ENCODE results near the gene MTR.
"Not testable (repeated sequence)": the region's sequence is repeated elsewhere in the genome, so short reads cannot be mapped to it uniquely, and the experiment has no call there.

Gene MTR

DNA sequence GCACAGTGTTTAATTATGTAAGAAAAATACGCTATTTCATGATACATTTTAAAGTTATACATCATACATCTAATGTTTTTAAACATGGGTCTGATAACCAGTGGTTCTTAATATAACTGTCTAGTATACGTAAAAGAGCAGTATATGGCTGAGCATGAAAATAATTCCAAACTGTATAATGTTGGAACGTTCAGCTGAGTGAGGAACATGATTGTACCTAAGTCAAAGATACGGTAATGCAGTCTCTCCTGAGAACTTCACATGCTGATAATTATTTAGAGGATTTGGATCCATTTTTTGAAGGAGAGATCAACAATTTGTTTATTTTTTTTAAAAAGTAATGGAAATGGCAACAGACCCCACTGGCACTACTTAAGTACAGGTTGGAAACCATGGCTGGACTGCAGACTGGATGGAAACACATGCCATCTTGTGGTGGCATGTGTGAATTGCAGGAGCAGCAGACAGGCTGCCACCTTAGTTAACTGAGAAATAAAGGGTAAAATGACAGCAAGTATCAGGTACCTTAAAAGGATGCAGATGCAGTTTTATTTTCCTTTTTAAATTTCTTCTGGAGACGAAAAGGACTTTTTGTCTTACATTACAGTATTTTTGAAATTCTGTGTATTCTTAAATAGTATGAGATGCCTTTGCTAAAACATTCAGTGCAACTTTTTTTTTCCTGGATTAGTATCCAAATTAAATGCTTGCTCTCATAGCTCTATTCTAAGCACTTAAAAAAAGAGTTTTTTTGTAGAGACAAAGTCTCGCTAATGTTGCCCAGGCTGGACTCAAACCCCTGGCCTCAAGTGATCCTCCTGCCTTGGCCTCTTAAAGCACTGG lies 73.8 kb downstream of the MTR start:
- DNase-seq = no peak

DNA sequence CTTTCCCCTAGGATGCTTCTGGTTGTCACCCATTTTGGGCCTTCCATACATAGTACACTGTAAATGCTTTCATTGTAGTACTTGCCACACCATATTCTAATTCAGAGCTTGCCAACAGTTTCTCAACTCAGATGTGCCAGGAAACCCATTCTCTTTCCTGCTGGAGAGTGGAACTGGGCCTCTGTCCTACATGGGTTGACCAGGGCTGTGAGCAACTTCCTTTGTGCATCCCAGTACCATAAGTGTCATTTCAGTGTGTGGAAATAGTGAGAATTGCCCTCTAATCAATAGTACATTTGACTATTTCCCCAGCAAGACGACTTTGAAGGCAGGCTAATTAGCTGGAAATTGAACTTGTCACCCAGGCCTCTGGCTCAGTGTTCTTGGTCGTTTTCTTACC lies 74.8 kb downstream of the MTR start:
- DNase-seq = no peak

DNA sequence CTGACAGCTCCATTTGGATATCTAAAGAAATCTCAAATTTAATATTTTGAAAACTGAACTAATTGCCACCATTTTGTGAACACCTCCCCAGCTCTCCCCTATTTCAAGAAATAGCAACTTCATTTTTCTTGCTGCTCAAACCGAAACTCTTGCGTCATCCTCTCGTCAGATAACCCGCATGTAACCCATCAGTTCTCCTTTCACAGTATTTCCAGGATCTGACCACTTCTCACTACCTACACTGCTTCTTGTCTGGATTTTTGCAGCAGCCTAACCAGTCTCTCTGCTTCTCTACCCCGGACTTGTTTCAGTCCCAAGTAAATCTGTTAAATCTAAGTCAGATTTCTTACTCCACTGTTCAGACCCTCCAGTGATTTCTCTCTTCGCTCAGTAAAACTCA lies 75.6 kb downstream of the MTR start:
- no peak for DNase-seq

DNA sequence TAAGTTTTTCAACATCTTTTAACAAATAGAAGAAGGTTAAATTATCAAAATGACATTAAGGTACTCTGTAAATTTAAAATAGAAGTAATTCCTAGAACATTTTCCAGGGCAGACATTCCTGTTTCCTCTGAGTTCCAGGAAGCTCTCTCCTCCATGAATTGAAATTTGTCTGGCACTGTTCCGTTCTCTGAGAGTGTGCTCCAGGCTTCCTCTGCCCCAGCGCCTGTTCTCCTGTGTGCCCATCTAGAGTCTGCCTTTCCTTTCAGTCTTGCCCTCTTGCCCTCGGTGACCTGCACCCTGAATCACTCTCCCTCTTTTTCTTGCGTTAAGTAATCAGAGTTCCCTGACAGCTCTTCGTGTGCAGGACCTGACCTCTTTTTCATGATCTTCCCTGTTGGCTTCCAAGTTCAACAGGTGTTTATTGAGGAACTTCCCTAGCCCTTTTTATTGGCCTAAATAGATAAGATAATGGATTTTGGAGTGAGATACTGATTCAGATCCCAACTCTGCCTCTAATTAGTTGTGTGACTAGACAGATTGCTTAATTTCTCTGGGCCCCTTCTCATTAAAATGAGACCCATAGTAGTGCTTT lies 77.1 kb downstream of the MTR start:
- DNase-seq = no peak

DNA sequence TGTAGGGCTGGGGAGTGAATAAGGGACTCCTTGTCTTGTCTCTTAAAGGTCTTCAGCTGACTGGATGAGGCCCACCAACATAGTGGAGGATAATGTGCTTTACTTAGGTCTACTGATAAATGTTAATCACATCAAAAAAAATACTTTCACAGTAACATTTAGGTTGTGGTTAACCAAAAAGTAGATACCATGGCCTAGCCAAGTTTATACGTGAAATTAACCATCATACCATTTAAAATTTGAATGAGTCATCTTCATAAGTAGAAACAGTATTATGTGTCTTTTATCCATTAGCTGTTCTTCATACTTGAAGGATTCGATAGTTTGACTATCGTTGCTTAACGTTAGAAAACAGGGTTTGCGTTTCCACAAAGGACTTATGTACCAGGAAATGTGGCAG lies 80.9 kb downstream of the MTR start:
- no peak for DNase-seq

DNA sequence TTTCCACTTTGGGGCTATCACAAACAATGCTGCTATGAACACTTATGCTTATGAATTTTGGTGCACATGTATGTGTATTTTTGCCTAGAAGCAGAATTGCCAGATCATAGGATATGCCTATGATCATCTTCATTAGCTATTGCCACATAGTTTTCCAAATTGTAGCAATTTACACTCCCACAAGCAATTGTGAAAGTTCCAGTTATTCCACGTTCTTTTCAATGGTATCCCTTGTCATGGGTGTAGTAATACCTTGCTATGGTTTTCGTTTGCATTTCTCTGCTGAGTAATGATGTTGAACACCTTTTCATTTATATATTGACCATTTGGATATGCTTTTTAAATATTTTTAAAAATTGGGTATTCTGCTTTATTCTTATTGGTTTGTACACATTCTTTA lies 82.6 kb downstream of the MTR start:
- DNase-seq = no peak

DNA sequence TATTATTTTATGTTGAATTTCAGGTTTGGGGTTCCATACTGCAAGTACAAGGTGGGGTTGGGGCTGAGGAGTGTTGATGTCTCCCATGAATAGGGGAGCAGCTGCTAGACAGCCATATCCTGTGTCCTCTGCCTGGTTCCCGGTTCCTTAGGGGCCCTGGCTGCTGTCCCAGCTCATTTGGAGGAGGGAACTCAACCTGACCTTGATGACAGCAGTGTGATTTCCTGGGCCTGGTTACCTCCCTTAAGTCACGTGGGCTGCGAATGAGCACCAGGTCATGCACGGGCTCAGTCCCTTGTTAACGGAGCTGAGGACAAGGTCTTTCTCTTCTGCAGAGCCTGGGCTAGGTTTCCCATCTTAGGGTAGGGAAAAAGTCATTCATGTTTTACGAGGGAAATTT lies 85.1 kb downstream of the MTR start:
- no peak for DNase-seq

DNA sequence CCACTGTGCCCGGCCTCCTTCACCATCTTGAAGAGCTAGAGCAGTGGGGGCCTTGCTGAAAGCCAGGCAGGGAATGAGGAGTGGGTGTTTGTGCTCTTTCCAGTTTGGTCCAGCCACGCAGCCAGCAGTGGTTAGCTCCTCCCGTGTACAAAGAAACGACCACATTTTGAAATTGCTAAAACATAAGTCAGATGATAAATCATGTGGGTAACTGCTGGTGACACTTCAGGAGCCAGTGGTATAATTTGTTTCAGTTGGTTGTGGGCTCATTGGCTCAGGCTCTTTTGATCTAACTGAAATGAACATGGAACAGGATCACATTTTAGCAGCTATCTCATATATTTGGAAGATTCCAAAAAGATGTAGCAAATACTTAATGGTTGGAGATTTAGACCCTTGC lies 87.6 kb downstream of the MTR start:
- no peak for DNase-seq

DNA sequence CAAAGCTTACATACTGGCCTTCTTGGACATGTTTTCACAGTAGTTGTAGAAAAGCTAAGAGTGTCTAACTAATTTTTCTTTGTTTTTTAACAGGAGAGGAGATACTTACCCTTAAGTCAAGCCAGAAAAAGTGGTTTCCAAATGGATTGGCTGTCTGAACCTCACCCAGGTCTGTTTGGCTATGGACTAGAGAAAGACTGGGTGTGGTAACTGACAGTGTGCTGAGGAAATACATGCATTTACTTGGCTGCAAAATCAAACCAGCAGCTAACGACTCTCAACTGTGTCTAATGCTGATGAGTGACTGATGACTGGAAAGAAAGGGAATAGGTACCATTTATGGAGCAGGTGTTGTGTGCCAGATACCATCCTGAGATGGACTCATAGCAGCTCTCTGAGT lies 91.1 kb downstream of the MTR start:
- no peak for DNase-seq

DNA sequence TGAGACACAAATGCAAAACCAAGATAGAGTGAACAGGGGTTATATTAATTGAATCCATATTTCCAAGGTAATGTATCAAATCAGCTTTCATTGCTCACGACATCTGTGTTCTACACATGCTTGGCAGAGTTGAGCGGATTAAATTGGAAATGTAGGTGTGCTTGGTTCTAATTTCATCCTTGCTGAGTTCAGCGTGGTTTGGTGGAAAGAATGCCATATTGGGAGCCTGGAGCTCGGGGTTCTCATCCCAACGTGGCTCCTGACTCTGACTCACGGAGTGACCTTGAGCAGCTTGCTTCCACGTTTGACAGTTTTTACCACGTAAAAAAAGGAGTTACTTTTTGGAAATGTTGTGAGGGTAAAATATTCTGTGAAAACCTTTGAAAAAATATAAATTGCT lies 92.0 kb downstream of the MTR start:
- no peak for DNase-seq

DNA sequence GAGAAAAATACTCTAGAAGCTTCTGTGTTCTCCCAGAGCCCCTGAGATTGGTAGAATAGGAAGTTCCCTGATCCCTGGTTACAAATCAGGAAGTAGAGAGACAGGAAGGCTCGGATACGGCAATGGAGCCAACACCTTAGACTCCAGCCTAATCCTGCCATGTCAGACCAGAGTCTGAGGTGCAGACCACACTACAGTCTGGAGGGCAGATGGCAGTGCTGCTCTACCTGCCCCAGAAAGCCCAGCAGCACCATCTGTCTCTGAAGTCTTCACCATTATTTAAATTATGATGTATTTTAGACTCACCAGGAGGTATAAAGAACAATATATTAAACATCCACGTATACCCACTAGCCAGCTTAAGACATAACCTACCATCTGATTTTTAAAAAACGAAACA lies 93.0 kb downstream of the MTR start:
- no peak for DNase-seq

DNA sequence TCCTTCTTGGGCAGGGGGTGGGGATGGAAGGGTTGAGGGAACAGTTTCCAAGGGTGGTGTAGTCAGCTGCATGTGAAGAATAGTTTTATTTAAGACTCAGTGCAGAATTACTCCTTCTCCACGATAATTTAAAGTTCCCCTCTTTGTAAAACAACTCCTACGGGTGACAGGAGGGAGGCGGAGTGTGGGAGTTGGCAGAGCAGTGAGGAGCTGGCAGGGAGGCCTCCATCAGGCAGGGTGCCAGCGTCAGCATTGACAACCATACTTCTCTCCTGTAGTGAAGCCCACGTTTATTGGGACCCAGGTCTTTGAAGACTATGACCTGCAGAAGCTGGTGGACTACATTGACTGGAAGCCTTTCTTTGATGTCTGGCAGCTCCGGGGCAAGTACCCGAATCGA lies 93.8 kb downstream of the MTR start:
- no peak for DNase-seq

DNA sequence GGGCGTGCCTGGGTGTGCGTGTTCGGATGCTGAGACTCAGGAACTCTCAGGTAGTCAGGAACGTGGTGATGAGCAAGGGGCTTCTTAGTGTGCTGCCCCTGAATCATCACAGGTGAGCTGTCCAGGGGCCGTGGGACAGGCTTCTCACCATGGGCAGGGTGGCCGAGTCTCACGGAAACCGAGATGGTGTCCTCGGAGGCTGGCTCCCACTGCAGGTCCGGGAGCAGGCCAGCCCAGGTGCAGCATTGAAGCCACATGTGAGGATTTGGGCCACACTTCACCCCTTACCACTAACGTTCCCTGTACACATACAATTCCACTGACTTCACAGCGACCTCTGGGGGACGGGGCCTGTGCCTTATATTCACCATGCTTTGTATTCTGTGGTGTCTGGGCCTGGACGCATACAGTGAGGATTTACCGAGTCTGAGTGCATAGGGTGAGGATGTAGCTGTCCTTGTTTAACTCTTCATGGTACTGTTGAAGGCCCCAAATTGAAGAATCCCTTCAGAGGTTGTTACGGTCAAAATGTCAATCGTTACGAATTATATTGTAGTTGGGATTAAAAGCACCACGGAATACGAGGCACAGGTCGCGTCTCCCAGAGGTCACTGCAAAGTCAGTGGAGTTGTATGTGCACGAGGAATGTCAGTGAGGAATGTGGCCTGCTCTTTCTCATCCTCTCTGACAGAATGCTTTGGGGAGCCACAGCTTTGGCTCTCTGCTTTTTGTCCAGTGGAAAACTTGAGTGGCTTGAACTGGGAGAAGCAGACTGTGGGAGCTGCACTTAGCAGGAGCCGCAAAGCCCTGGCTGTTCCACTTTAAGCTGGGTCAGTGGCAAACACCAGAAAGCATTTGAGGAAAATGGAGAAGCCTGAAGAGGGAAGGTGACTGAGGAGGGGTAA lies 95.3 kb downstream of the MTR start:
- DNase-seq = no peak

DNA sequence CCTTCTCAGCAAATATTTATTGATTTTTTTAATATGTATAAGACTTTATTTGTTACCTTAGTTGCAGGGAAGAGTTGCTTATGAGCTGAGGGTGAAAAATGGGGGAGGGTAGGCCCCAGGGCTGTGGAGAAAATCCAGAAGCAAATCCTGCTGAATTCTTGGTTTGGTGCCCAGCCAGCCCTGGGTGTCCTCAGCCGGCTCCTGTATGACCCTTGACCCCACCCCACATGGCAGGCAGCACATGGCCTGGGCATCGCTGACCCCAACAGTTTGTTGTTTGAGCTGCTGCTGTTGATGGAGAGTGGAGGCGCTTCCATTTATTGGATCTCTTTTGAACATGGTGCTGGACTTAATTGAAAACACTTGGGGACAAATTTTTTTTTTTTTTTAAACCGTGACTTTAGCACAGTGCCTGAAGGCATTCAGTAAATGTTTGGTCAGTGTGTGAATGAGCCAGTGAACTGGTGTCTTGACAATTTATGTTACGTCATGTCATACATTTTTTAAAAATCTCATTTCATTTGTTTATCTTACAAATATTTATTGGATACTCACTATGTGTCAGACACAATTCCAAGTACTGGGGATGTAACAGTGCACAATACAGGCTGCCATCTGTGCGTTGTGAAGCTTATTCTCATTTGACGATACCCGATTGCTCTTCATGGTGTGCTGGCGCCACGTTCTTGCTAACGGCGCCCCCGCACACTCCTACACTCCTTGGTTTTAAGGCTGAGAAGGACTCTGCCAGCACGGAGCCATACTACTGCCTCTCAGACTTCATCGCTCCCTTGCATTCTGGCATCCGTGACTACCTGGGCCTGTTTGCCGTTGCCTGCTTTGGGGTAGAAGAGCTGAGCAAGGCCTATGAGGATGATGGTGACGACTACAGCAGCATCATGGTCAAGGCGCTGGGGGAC lies 98.8 kb downstream of the MTR start:
- no peak for DNase-seq

DNA sequence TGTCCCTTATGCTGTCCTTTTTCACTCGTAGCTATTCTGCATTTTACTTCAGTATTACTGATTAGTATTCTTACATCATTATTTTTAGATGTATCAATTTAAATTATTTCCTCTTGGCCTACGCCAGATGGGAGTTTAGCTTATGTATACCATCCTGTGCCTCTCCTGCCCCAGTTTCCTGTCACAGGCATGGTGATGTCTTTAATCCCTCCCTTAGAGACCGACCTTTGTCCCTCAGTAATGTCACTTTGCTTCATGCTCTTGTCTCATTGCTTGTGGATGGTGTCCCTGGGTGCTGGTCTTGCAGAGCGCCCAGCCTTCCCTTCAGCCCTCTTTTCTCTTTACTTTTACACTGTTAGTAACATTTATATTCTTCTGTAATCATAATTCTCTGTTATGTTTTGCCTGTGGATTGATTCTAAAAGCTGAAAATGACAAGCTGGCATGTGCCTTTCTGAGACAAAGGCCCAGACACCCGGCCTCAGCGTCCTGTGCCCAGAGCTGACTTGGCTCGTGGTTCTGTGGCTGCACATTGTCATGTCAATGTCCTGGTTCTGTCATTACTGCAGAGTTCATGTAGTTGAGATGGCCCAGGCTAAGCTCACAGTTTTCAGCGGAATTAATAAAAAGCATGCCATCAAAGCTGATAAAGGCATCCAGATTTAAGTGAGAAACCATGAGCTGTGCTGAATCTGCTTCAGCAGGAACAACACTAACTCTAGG lies 100.7 kb downstream of the MTR start:
- no peak for DNase-seq

DNA sequence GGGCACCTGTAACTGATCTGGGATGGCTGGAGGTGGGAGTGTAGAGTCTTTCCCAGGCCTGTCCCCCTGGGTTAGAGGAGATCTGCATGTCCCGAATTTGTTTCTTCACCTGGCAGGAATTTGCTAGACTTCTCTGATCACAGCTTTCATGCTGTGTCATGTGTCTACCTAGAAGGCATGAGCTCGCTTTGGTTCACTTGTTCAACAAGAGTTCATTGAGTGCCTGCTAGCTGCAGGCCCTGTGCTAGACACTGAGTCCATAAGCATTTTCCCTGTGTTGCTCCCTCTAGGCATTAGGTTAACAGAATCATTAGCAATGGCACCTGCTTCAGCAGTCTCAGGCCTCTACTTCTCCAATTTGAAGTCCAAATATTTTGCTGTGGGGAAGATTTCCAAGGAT lies 101.6 kb downstream of the MTR start:
- DNase-seq = no peak

DNA sequence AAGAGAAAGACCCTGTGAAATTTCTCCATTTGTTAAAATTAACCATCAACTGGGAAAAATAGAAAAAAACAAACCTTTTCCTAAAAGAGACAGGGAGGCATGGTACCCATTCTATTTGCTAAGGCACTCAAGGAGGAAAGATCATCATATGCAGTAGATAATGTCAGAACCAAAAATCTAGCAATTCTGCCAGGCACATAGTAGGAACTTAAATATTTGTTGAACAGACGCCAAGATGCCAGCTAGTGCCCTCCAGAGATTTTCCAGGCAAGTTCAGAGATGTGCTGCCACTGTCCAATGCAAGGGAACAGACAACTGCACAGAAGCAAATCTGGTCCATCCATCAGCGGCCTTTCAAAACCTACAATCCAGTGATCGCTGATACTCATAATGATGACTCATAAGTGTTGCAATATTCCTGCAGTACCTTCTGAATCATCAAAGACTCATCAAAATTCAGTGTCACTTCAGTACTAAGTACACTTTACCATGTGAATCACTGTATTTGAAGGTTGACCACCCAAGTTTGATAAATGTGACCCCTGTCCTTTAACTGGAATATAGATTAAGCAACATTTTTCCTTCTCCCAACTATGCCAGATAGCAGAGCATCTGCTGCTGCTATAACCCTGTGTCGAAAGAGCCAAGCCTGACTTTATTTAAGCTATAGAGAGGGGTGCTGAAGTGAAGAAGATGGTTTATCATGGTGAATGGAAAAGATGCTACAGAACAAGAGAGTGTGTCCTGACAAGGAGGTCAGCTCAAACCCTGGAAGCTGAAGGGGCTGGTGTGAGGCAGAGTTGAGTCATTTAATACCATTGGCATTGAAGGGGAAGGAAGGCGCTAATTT lies 110.0 kb downstream of the MTR start:
- no peak for DNase-seq

DNA sequence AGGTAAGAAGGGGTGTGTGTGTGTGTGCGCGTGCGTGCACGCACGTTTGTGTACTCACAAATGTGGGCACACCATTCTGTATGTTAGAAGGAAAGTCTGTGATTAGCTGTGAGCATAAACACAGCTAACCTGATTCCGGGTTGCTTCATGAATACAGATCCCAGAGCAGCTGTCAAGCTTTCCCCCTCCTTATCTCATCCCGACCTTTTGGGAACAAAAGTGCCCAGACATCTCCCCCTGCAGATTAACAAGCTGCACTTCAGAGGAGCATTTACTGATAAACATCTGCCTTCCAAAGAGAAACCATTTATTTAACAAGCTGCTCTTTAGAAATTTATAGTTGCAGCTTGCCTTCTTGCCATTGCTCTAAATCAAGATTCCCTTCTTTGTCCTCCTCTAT lies 112.1 kb downstream of the MTR start:
- DNase-seq = no peak

DNA sequence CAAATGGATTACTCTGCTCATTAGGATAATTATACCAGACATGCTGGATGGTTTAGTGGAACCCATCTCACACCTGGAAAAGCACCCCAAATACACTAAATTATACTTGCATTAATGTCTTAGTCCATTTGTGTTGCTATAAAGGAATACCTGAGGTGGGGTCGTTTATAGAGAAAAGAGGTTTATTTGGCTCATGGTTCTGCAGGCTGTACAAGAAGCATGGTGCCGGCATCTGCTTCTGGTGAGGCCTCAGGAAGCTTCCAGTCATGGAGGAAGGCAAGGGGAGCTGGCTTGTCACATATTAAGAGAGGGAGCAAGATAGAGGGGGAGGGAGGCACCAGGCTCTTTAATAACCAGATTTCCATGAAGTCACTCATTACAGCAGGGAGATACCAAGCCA lies 113.6 kb downstream of the MTR start:
- no peak for DNase-seq

DNA sequence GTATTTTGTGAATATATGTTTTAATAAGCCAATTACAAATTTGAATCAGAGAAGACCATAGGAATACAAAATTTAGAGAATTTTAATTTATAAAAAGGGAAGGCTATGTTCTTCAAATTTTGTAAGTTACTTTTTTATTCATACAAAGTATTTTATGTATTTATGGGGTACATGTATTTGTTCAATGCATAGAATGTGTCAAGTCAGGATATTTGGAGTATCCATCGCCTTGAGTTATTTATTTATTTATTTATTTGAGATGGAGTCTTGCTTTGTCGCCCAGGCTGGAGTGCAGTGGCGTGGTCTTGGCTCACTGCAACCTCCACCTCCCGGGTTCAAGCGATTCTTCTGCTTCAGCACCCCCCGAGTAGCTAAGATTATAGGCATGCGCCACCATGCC lies 116.0 kb downstream of the MTR start:
- DNase-seq = not testable (repeated sequence)
